Left lung (tissue), 10 donors: Measurements from ENCODE around the gene HMG20B. TPM values are rescaled to one million over a fixed set of nuclear protein-coding genes. Genes with fewer than 3 reads are reported as not detected.

Experiments used
- ATAC-seq: fragments of 200-7000 bp; cut with Tn5 transposase; one replicate; pipeline ENCODE4 v1.9.1; 2020; ENCODE audit warnings: moderate library complexity
- DNase-seq, 4 donors: peaks; one replicate each; pipeline ENCODE4 v3.0.0-alpha.2; 2013 to 2020
- H3K27ac ChIP-seq, 2 donors: fragments of 200-600 bp; sonication (generic) in 1 of 2; one replicate each; pipeline versions ENCODE4 v1.5.0 to v1.8.0; 2020 to 2021
- H3K27me3 ChIP-seq, 2 donors: fragments of 200-600 bp; sonication (generic) in 1 of 2; one replicate each; pipeline versions ENCODE4 v1.5.0 to v1.8.0; 2020 to 2021
- H3K36me3 ChIP-seq, 2 donors: fragments of 200-600 bp; sonication (generic) in 1 of 2; one replicate each; pipeline versions ENCODE4 v1.5.0 to v1.8.0; 2020 to 2021
- H3K4me1 ChIP-seq, 2 donors: fragments of 200-600 bp; one replicate each; pipeline ENCODE4 v1.8.0; 2021
- H3K4me3 ChIP-seq, 2 donors: fragments of 200-600 bp; sonication (generic) in 1 of 2; one replicate each; pipeline versions ENCODE4 v1.5.0 to v1.8.0; 2020 to 2021; ENCODE audit warnings: mild to moderate bottlenecking in 1 of 2
- H3K9me3 ChIP-seq, 2 donors: fragments of 200-600 bp; sonication (generic) in 1 of 2; one replicate each; pipeline versions ENCODE4 v1.5.0 to v1.8.0; 2020 to 2021
- CTCF ChIP-seq, 2 donors: fragments of 200-600 bp; sonication (generic) in 1 of 2; IDR thresholded peaks; one replicate each; pipeline versions ENCODE4 v1.5.0 to v1.8.0; 2021; ENCODE audit warnings: antibody characterized with exemption in 2 of 2
- intact Hi-C, 2 donors: fragments of 100-400 bp; cut with DNase I; formaldehyde crosslinking; loops; one replicate each; pipeline versions ENCODE4 v1.11.2 to v1.14.2; 2022
- polyA plus RNA-seq, 6 donors: library from polyadenylated mRNA; unstranded; fragments of 120-200 nt; gene quantifications; one replicate each; pipeline ENCODE4 v1.2.1, GENCODE V29; 2013; ENCODE audit not compliant: insufficient read length in 6 of 6
- total RNA-seq, 2 donors: library from RNA; stranded (reverse); fragmentation: NEBNext Ultra II Directional; extraction: Animal tissue kit (Norgen Biotek cat#: 25700); gene quantifications; one replicate each; pipeline ENCODE4 v1.2.1, GENCODE V29; 2021
- donor health status: DM: no; HTN: yes; CAD: no.
- donor health status: DM: no; HTN: no; CAD: no.

Gene HMG20B
- total and polyA plus RNA-seq, 8 donors = 50.9 to 104 (median 87.0) TPM

- DNase-seq (no peak), ATAC-seq (no peak)
- Histone ChIP-seq H3K4me3 (no peak overlapping the region), H3K9me3 (no peaks in the 10 kb centered on the region), H3K27me3 (no peaks in the 10 kb centered on the region), H3K36me3 (peaks cover 0 to 64% of the 10 kb centered on the region in 2 donors), H3K27ac (no peak overlapping the region), H3K4me1 (peaks cover 12 to 35% of the 10 kb centered on the region in 2 donors)
- TF ChIP-seq CTCF (IDR thresholded peaks at IDR 0.05) = no peak
- intact Hi-C loops = no loop called here
Measured at GRCh38 chr19:3621689-3622088, 48.9 kb downstream of the HMG20B start.

GRCh38 chr19:3622224-3622623 is 49.5 kb downstream of the HMG20B start:
- TF ChIP-seq CTCF (IDR thresholded peaks at IDR 0.05) = no peak
- H3K4me1 ChIP-seq = peaks cover 12 to 33% of the 10 kb centered on the region in 2 donors
- peaks cover 0 to 59% of the 10 kb centered on the region in 2 donors for H3K36me3 ChIP-seq
- H3K27ac ChIP-seq = no peak overlapping the region
- intact Hi-C loops = no loop called here
- no peaks in the 10 kb centered on the region for H3K27me3 ChIP-seq
- ATAC-seq = no peak
- DNase-seq = no peak
- no peaks in the 10 kb centered on the region for H3K9me3 ChIP-seq
- H3K4me3 ChIP-seq = no peak overlapping the region

GRCh38 chr19:3623716-3624115 is 51.0 kb downstream of the HMG20B start:
- TF ChIP-seq CTCF (IDR thresholded peaks at IDR 0.05) = no peak
- Histone ChIP-seq H3K4me1 (peaks cover 12 to 18% of the 10 kb centered on the region in 2 donors), H3K4me3 (no peak overlapping the region), H3K36me3 (peaks cover 0 to 52% of the 10 kb centered on the region in 2 donors), H3K27me3 (no peaks in the 10 kb centered on the region), H3K9me3 (no peaks in the 10 kb centered on the region), H3K27ac (no peak overlapping the region)
- intact Hi-C loops = no loop called here
- ATAC-seq (no peak), DNase-seq (peak in 1 of 4 donors; percentile 78)

GRCh38 chr19:3625996-3626472 is 53.3 kb downstream of the HMG20B start:
- Histone ChIP-seq H3K4me1 (peaks cover 12 to 17% of the 10 kb centered on the region in 2 donors), H3K27ac (peak overlapping the region in 1 of 2 donors; percentile 92), H3K4me3 (peak overlapping the region; percentile 93 to 98), H3K9me3 (no peaks in the 10 kb centered on the region), H3K27me3 (no peaks in the 10 kb centered on the region), H3K36me3 (peaks cover 0 to 31% of the 10 kb centered on the region in 2 donors)
- DNase-seq (peak in 1 of 4 donors; percentile 77), ATAC-seq (no peak)
- intact Hi-C loops = no loop called here
- no peak for TF ChIP-seq CTCF (IDR thresholded peaks at IDR 0.05)

- intact Hi-C loops = no loop called here
- ATAC-seq (peak; percentile 99), DNase-seq (peak; percentile 98 to 100 (median 98))
- H3K4me3 ChIP-seq = peak within 1 kb of the TSS; percentile 93 to 98
- no peaks in the 10 kb centered on the region for H3K9me3 ChIP-seq
- no peak for TF ChIP-seq CTCF (IDR thresholded peaks at IDR 0.05)
- peak within 1 kb of the TSS; percentile 92 to 96 for H3K27ac ChIP-seq
- peaks cover 12 to 17% of the 10 kb centered on the region in 2 donors for H3K4me1 ChIP-seq
- no peaks in the 10 kb centered on the region for H3K27me3 ChIP-seq
- peaks cover 0 to 31% of the 10 kb centered on the region in 2 donors for H3K36me3 ChIP-seq
Measured at GRCh38 chr19:3626473-3627350, 54.0 kb downstream of the HMG20B start, which contains the start of gene CACTIN. TSS of gene CACTIN (minus strand) at chr19:3626790. CDS start at chr19:3626762, 28 bp downstream.
